Measurements from ENCODE around the gene PDK1. TPM values are rescaled to one million over a fixed set of nuclear protein-coding genes. Genes with fewer than 3 reads are reported as not detected.

Gene PDK1
- total RNA-seq, 1 donor from 2014 or later = 42.3 TPM

GRCh38 chr2:172513524-172513900, 42.4 kb upstream of the PDK1 start:
- Mint-ChIP-seq H3K36me3 (peaks cover 26% of the 10 kb centered on the region), H3K27me3 (ENCODE audit: low read depth) (no peaks in the 10 kb centered on the region), H3K9me3 (peaks cover 64% of the 10 kb centered on the region), H3K27ac (no peak overlapping the region), H3K4me1 (no peaks in the 10 kb centered on the region), H3K4me3 (no peak overlapping the region)
- TF ChIP-seq, protein P1, sequence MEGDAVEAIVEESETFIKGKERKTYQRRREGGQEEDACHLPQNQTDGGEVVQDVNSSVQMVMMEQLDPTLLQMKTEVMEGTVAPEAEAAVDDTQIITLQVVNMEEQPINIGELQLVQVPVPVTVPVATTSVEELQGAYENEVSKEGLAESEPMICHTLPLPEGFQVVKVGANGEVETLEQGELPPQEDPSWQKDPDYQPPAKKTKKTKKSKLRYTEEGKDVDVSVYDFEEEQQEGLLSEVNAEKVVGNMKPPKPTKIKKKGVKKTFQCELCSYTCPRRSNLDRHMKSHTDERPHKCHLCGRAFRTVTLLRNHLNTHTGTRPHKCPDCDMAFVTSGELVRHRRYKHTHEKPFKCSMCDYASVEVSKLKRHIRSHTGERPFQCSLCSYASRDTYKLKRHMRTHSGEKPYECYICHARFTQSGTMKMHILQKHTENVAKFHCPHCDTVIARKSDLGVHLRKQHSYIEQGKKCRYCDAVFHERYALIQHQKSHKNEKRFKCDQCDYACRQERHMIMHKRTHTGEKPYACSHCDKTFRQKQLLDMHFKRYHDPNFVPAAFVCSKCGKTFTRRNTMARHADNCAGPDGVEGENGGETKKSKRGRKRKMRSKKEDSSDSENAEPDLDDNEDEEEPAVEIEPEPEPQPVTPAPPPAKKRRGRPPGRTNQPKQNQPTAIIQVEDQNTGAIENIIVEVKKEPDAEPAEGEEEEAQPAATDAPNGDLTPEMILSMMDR (IDR thresholded peaks at IDR 0.05; ENCODE audit: unreplicated experiment) = no peak
- DNase-seq (ENCODE audit: low spot score in 2 of 2, unreplicated experiment in 2 of 2) = no peak

GRCh38 chr2:172513935-172514586, 41.8 kb upstream of the PDK1 start:
- Mint-ChIP-seq H3K27ac (no peak overlapping the region), H3K36me3 (peaks cover 23% of the 10 kb centered on the region), H3K4me3 (no peak overlapping the region), H3K9me3 (peaks cover 69% of the 10 kb centered on the region), H3K27me3 (ENCODE audit: low read depth) (no peaks in the 10 kb centered on the region), H3K4me1 (no peaks in the 10 kb centered on the region)
- TF ChIP-seq, protein P1 (IDR thresholded peaks at IDR 0.05; ENCODE audit: unreplicated experiment) = no peak
- no peak for DNase-seq (ENCODE audit: low spot score in 2 of 2, unreplicated experiment in 2 of 2)

GRCh38 chr2:172516299-172516698, 39.6 kb upstream of the PDK1 start:
- Mint-ChIP-seq H3K36me3 (peaks cover 21% of the 10 kb centered on the region), H3K9me3 (peaks cover 75% of the 10 kb centered on the region), H3K27me3 (ENCODE audit: low read depth) (no peaks in the 10 kb centered on the region), H3K27ac (no peak overlapping the region), H3K4me1 (no peaks in the 10 kb centered on the region), H3K4me3 (no peak overlapping the region)
- TF ChIP-seq, protein P1 (IDR thresholded peaks at IDR 0.05; ENCODE audit: unreplicated experiment) = no peak
- no peak for DNase-seq (ENCODE audit: low spot score in 2 of 2, unreplicated experiment in 2 of 2)

GRCh38 chr2:172518995-172519394, 36.9 kb upstream of the PDK1 start:
- no peaks in the 10 kb centered on the region for H3K27me3 Mint-ChIP-seq (ENCODE audit: low read depth)
- H3K9me3 Mint-ChIP-seq = peaks cover 54% of the 10 kb centered on the region
- peaks cover 8% of the 10 kb centered on the region for H3K36me3 Mint-ChIP-seq
- no peaks in the 10 kb centered on the region for H3K4me1 Mint-ChIP-seq
- H3K27ac Mint-ChIP-seq = no peak overlapping the region
- TF ChIP-seq, protein P1 (IDR thresholded peaks at IDR 0.05; ENCODE audit: unreplicated experiment) = no peak
- DNase-seq (ENCODE audit: low spot score in 2 of 2, unreplicated experiment in 2 of 2) = no peak
- no peak overlapping the region for H3K4me3 Mint-ChIP-seq

GRCh38 chr2:172525601-172526000, 30.3 kb upstream of the PDK1 start:
- H3K9me3 Mint-ChIP-seq = peaks cover 45% of the 10 kb centered on the region
- no peak overlapping the region for H3K4me3 Mint-ChIP-seq
- H3K27me3 Mint-ChIP-seq (ENCODE audit: low read depth) = no peaks in the 10 kb centered on the region
- H3K36me3 Mint-ChIP-seq = peaks cover 3% of the 10 kb centered on the region
- H3K27ac Mint-ChIP-seq = no peak overlapping the region
- DNase-seq (ENCODE audit: low spot score in 2 of 2, unreplicated experiment in 2 of 2) = no peak
- TF ChIP-seq, protein P1 (IDR thresholded peaks at IDR 0.05; ENCODE audit: unreplicated experiment) = no peak
- no peaks in the 10 kb centered on the region for H3K4me1 Mint-ChIP-seq

All from mesothelial cell of epicardium (in vitro differentiated cells).